ENCODE measurements around the gene CSF2.

DNA sequence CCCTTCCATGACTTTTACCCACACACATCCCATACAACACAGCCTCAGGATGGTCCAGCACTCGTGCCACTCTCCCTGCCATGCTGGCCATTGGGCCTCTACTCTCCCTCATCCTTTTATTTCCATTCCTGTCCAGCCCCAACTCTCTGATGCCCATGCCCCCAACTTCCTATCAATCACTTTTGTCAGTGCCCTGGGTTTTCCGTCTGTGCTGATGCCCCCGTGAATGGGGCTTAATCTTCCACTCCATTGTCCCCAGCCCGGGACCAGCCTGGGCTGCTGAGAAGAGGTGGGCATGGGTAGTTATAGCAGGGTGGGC, 49.5 kb upstream of the CSF2 start:
- TF ChIP-seq, protein P1, sequence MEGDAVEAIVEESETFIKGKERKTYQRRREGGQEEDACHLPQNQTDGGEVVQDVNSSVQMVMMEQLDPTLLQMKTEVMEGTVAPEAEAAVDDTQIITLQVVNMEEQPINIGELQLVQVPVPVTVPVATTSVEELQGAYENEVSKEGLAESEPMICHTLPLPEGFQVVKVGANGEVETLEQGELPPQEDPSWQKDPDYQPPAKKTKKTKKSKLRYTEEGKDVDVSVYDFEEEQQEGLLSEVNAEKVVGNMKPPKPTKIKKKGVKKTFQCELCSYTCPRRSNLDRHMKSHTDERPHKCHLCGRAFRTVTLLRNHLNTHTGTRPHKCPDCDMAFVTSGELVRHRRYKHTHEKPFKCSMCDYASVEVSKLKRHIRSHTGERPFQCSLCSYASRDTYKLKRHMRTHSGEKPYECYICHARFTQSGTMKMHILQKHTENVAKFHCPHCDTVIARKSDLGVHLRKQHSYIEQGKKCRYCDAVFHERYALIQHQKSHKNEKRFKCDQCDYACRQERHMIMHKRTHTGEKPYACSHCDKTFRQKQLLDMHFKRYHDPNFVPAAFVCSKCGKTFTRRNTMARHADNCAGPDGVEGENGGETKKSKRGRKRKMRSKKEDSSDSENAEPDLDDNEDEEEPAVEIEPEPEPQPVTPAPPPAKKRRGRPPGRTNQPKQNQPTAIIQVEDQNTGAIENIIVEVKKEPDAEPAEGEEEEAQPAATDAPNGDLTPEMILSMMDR (conservative IDR thresholded peaks at IDR 0.05 in 1 of 2, IDR thresholded peaks at IDR 0.05 in 1 of 2; ENCODE audit: extremely low read depth in 1 of 2, insufficient read depth in 1 of 2, low read depth in 1 of 2, low read length in 2 of 2), result no peak
- no peak for TF ChIP-seq EZH2 (IDR thresholded peaks at IDR 0.05; ENCODE audit: borderline replicate concordance, low read length)

Data from mammary epithelial cell (primary cell).